HCT116 (cell line): ENCODE measurements around the gene ALKBH7. TPM values are rescaled to one million over a fixed set of nuclear protein-coding genes. Genes with fewer than 3 reads are reported as not detected.

ENCODE experiments used
- ATAC-seq: fragments of 200-7000 bp; cut with Tn5 transposase; 2 replicates; pipeline ENCODE4 v1.9.1; 2020; ENCODE audit warnings: mild to moderate bottlenecking, moderate library complexity
- BruUV-seq: library from RNA; stranded (reverse); fragments of 400-500 nt; replicated peaks from 2 replicates; lab custom pipeline; 2021; lab: Mats Ljungman, UMichigan
- CTCF ChIA-PET: fragments of 300-600 bp; sonication (Branson Sonifier 250); formaldehyde crosslinking; loops from one replicate; lab custom pipeline; 2021; ENCODE audit warnings: antibody characterized with exemption; lab: Charles Lee
- POLR2A ChIA-PET: fragments of 300-600, 350-600 bp; sonication (Branson Sonifier 250); formaldehyde crosslinking; loops from one replicate; lab custom pipeline; 2021; ENCODE audit warnings: antibody characterized with exemption; lab: Charles Lee
- RAD21 ChIA-PET, 2 experiments: fragments of 300-600 bp; sonication (Branson Sonifier 250); formaldehyde crosslinking; loops; one replicate each; lab custom pipeline; 2023; ENCODE audit warnings: low total read pairs in 2 of 2; ENCODE audit not compliant: uncharacterized antibody in 2 of 2, unreplicated experiment in 2 of 2, low non-redundant PET in 1 of 2; lab: Charles Lee
- DNase-seq: peaks from one replicate; pipeline ENCODE4 v3.0.0-alpha.2; 2010; ENCODE audit warnings: low read depth, low spot score
- H2AFZ ChIP-seq: fragments of 200-600 bp; shearing (Covaris generic), sonication (generic); 2 replicates; pipeline ENCODE4 v1.6.1; 2017; ENCODE audit warnings: low read depth, mixed run types, mixed read lengths, antibody characterized with exemption, low read length; ENCODE audit not compliant: poor library complexity, severe bottlenecking
- H3K27ac ChIP-seq: 2 replicates; pipeline ENCODE4 v1.5.1; 2012; ENCODE audit warnings: low read depth, low read length
- H3K27me3 ChIP-seq: fragments of 200-600 bp; sonication (generic); 2 replicates; pipeline ENCODE4 v1.6.1; 2016; ENCODE audit warnings: mixed run types, low read length, mixed read lengths; ENCODE audit not compliant: insufficient read depth
- H3K36me3 ChIP-seq, 2 experiments: fragments of 200-500 bp in 1 of 2; fragments of 200-600 bp in 1 of 2; sonication (Bioruptor generic) in 1 of 2; sonication (generic) in 1 of 2; 2 replicates each; pipeline versions ENCODE4 v1.5.1 to v1.6.1; 2014 to 2016; ENCODE audit warnings: low read length in 2 of 2, inconsistent platforms in 1 of 2, mixed read lengths in 1 of 2, mixed run types in 1 of 2; ENCODE audit not compliant: insufficient read depth in 2 of 2, control insufficient read depth in 1 of 2
- H3K4me1 ChIP-seq, 2 experiments: fragments of 200-600 bp in 1 of 2; sonication (generic) in 1 of 2; 2 replicates each; pipeline versions ENCODE4 v1.5.1 to v1.6.1; 2012 to 2017; ENCODE audit warnings: low read length in 2 of 2, inconsistent platforms in 1 of 2, mild to moderate bottlenecking in 1 of 2, mixed read lengths in 1 of 2, mixed run types in 1 of 2, moderate library complexity in 1 of 2; ENCODE audit not compliant: insufficient read depth in 2 of 2, control insufficient read depth in 1 of 2
- H3K4me2 ChIP-seq: fragments of 200-600 bp; sonication (generic); 2 replicates; pipeline ENCODE4 v1.6.1; 2017; ENCODE audit warnings: mixed run types, low read length, mixed read lengths
- H3K4me3 ChIP-seq, 2 experiments: fragments of 200-600 bp in 1 of 2; sonication (generic) in 1 of 2; replicated peaks in 1 of 2; 2 replicates each; pipeline ENCODE4 v1.5.1; 2011 to 2016; ENCODE audit warnings: low read length in 2 of 2, control low read depth in 1 of 2, low read depth in 1 of 2, mild to moderate bottlenecking in 1 of 2, mixed read lengths in 1 of 2, mixed run types in 1 of 2
- H3K79me2 ChIP-seq: fragments of 200-600 bp; sonication (generic); 2 replicates; pipeline ENCODE4 v1.6.1; 2017; ENCODE audit warnings: mild to moderate bottlenecking, mixed run types, low read length, moderate library complexity, mixed read lengths; ENCODE audit not compliant: insufficient read depth
- H3K9ac ChIP-seq: fragments of 200-600 bp; sonication (generic); 2 replicates; pipeline ENCODE4 v1.6.1; 2016; ENCODE audit warnings: low read length, mixed read lengths
- H3K9me2 ChIP-seq: fragments of 200-600 bp; sonication (generic), shearing (Covaris generic); 2 replicates; pipeline ENCODE4 v1.6.1; 2017; ENCODE audit warnings: mixed run types, mild to moderate bottlenecking, moderate library complexity; ENCODE audit not compliant: insufficient read depth
- H3K9me3 ChIP-seq, 2 experiments: fragments of 200-500 bp in 1 of 2; fragments of 200-600 bp in 1 of 2; sonication (Bioruptor generic) in 1 of 2; sonication (generic) in 1 of 2; 2 replicates each; pipeline ENCODE4 v1.6.1; 2014 to 2017; ENCODE audit warnings: low read length in 2 of 2, mixed read lengths in 2 of 2, inconsistent platforms in 1 of 2, low read depth in 1 of 2, mild to moderate bottlenecking in 1 of 2, mixed run types in 1 of 2, moderate library complexity in 1 of 2; ENCODE audit not compliant: control insufficient read depth in 1 of 2, insufficient read depth in 1 of 2
- H4K20me1 ChIP-seq: fragments of 200-600 bp; sonication (generic), shearing (Covaris generic); 2 replicates; pipeline ENCODE4 v1.6.1; 2017; ENCODE audit warnings: mixed run types, mild to moderate bottlenecking, moderate library complexity; ENCODE audit not compliant: insufficient read depth
- CBX3 ChIP-seq: IDR thresholded peaks from 2 replicates; pipeline ENCODE4 v1.6.1; 2012; ENCODE audit warnings: low read depth
- CEBPB ChIP-seq: IDR thresholded peaks from 2 replicates; pipeline ENCODE4 v1.6.1; 2012; ENCODE audit warnings: low read depth
- EGR1 ChIP-seq: IDR thresholded peaks from 2 replicates; pipeline ENCODE4 v1.6.1; 2012; ENCODE audit warnings: low read depth
- ELF1 ChIP-seq: IDR thresholded peaks from 2 replicates; pipeline ENCODE4 v1.6.1; 2012; ENCODE audit warnings: low read depth, borderline replicate concordance
- EZH2phosphoT487 ChIP-seq: fragments of 200-600 bp; IDR thresholded peaks from 2 replicates; pipeline ENCODE4 v1.6.1; 2018; ENCODE audit warnings: antibody characterized with exemption, borderline replicate concordance
- FOSL1 ChIP-seq: IDR thresholded peaks from 2 replicates; pipeline ENCODE4 v1.6.1; 2012; ENCODE audit warnings: low read depth
- JUND ChIP-seq: IDR thresholded peaks from 2 replicates; pipeline ENCODE4 v1.6.1; 2012
- POLR2A ChIP-seq: IDR thresholded peaks from 2 replicates; pipeline ENCODE4 v1.7.0; 2011; ENCODE audit warnings: borderline replicate concordance; ENCODE audit not compliant: insufficient read depth, insufficient read length; ENCODE audit errors: extremely low read depth
- POLR2AphosphoS5 ChIP-seq: IDR thresholded peaks from 2 replicates; pipeline ENCODE4 v1.6.1; 2011; ENCODE audit warnings: mild to moderate bottlenecking, low read depth, low read length, moderate library complexity
- RAD21 ChIP-seq: IDR thresholded peaks from 2 replicates; pipeline ENCODE4 v1.6.1; 2012; ENCODE audit warnings: low read depth, mild to moderate bottlenecking
- SRF ChIP-seq: IDR thresholded peaks from 2 replicates; pipeline ENCODE4 v1.6.1; 2012; ENCODE audit warnings: low read depth
- TCF7L2 ChIP-seq: IDR thresholded peaks from 2 replicates; pipeline ENCODE4 v1.7.0; 2011; ENCODE audit warnings: borderline replicate concordance, inconsistent platforms; ENCODE audit not compliant: insufficient read depth, insufficient read length; ENCODE audit errors: extremely low read depth
- YY1 ChIP-seq: IDR thresholded peaks from 2 replicates; pipeline ENCODE4 v1.6.1; 2011; ENCODE audit warnings: low read length, low read depth, moderate library complexity, mild to moderate bottlenecking; ENCODE audit not compliant: insufficient replicate concordance; ENCODE audit errors: extremely low read depth
- ZFX ChIP-seq: fragments of 450-650 bp; IDR thresholded peaks from 2 replicates; pipeline ENCODE4 v1.6.1; 2017
- ZNF274 ChIP-seq: fragments of 200-500 bp; sonication (Bioruptor generic); IDR thresholded peaks from 2 replicates; pipeline ENCODE4 v1.6.1; 2014; ENCODE audit warnings: mild to moderate bottlenecking, low read depth, low read length, inconsistent platforms
- intact Hi-C: fragments of 100-400 bp; cut with micrococcal nuclease; formaldehyde crosslinking; loops from 2 replicates; pipeline ENCODE4 v1.10.0; 2022
- total RNA-seq: library from RNA; stranded (reverse); gene quantifications from one replicate; pipeline ENCODE4 v1.2.1, GENCODE V29; 2021; ENCODE audit not compliant: unreplicated experiment
- TF ChIP-seq, protein P1 (sequence below): IDR thresholded peaks from 2 replicates; pipeline ENCODE4 v1.6.1; 2012
- TF ChIP-seq, protein P2 (sequence below): IDR thresholded peaks from 2 replicates; pipeline ENCODE4 v1.6.1; 2012

The ALKBH7 gene
- total RNA-seq, 1 experiment from 2014 or later, result 57.1 TPM

GRCh38 chr19:6333439-6333838, 39.2 kb upstream of the ALKBH7 start, which contains the start of gene ACER1:
Gene ACER1, minus strand, starts transcription at chr19:6333612. Its CDS starts 61 bp downstream, at chr19:6333551.
- Histone ChIP-seq H4K20me1 (no peaks in the 10 kb centered on the region), H3K79me2 (no peaks in the 10 kb centered on the region), H3K9ac (no peak within 1 kb of the TSS), H3K4me2 (no peak within 1 kb of the TSS), H3K36me3 (no peaks in the 10 kb centered on the region), H3K4me1 (no peaks in the 10 kb centered on the region), H2AFZ (no peak within 1 kb of the TSS), H3K9me2 (no peaks in the 10 kb centered on the region), H3K9me3 (no peaks in the 10 kb centered on the region), H3K4me3 (no peak within 1 kb of the TSS), H3K27me3 (no peaks in the 10 kb centered on the region), H3K27ac (no peak within 1 kb of the TSS)
- BruUV-seq, result no TSS peak
- intact Hi-C loops, result no loop called here
- POLR2A ChIA-PET, result no interaction called here
- CTCF ChIA-PET, result no interaction called here
- RAD21 ChIA-PET, result no interaction called here
- ATAC-seq (no peak), DNase-seq (no peak)
- TF ChIP-seq ZFX, result no peak
- TF ChIP-seq EZH2phosphoT487, result no peak
- TF ChIP-seq ZNF274, result no peak
- TF ChIP-seq SRF, result no peak
- TF ChIP-seq RAD21, result no peak
- TF ChIP-seq CEBPB, result no peak
- no peak for TF ChIP-seq TCF7L2
- TF ChIP-seq POLR2A, result no peak
- no peak for TF ChIP-seq ELF1
- no peak for TF ChIP-seq CBX3

DNA sequence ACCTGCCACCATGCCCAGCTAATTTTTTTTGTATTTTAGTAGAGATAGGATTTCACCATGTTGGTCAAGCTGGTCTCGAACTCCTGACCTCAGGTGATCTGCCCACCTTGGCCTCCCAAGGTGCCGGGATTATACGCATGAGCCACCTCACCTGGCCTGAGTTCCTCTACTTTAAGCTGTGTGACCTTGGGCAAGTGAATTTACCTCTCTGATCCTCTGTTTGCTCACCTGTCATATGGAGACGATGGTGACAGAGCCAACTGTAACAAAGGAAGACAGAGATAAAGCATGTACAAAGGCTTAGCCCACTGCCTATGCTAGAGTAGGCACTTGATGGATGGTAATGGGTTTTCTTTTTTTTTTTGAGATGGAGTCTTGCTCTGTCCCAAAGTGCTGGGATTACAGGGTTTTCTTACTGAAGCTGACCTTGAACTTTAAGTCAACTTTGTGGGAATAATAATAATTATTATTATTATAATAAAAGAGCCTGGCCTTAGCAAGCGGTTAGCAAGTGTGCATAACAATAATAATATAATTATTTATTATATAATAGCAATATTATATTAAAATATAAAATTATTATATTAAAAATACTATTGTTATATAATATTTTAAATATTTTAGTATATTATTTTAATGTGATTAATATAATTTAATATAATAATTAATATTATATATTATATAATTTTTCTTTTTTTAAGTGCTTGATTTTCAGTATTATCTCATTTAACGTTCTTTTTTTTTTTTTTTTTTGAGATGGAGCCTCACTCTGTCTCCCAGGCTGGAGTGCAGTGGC, 37.9 kb upstream of the ALKBH7 start:
- Histone ChIP-seq H3K36me3 (no peaks in the 10 kb centered on the region), H3K27me3 (no peaks in the 10 kb centered on the region), H4K20me1 (no peaks in the 10 kb centered on the region), H3K4me1 (no peaks in the 10 kb centered on the region), H3K9ac (no peak overlapping the region), H3K9me2 (no peaks in the 10 kb centered on the region), H3K9me3 (no peaks in the 10 kb centered on the region), H3K4me2 (no peak overlapping the region), H2AFZ (no peak overlapping the region), H3K4me3 (no peak overlapping the region), H3K79me2 (no peaks in the 10 kb centered on the region), H3K27ac (no peak overlapping the region)
- TF ChIP-seq, protein P1, sequence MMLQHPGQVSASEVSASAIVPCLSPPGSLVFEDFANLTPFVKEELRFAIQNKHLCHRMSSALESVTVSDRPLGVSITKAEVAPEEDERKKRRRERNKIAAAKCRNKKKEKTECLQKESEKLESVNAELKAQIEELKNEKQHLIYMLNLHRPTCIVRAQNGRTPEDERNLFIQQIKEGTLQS, result no peak
- TF ChIP-seq POLR2AphosphoS5 (no peak), RAD21 (no peak), ELF1 (no peak), EGR1 (no peak), ZFX (no peak), FOSL1 (no peak), CEBPB (no peak), JUND (no peak), POLR2A (no peak), YY1 (no peak)
- TF ChIP-seq, protein P2, sequence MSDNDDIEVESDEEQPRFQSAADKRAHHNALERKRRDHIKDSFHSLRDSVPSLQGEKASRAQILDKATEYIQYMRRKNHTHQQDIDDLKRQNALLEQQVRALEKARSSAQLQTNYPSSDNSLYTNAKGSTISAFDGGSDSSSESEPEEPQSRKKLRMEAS, result no peak
- no TSS peak for BruUV-seq
- no peak for DNase-seq
- ChIA-PET CTCF (no interaction called here), POLR2A (no interaction called here), RAD21 (no interaction called here)
- intact Hi-C loops, result no loop called here
- no peak for ATAC-seq
